ENCODE measurements around the gene OSTC. TPM values are rescaled to one million over a fixed set of nuclear protein-coding genes. Genes with fewer than 3 reads are reported as not detected.

OSTC gene
- total RNA-seq, 1 experiment from 2014 or later, result 179 TPM

- no peak for DNase-seq (ENCODE audit: low read depth)
These were observed 64.5 kb downstream of the OSTC start for GRCh38 chr4:108714880-108715279.

GRCh38 chr4:108716340-108716739 lies 65.9 kb downstream of the OSTC start:
- no peak for DNase-seq (ENCODE audit: low read depth)

- DNase-seq (ENCODE audit: low read depth), result no peak
These were observed 67.0 kb downstream of the OSTC start for GRCh38 chr4:108717386-108717785.

Other genes starting within 250 kb of the OSTC start
- gene RPL34, start 30.0 kb upstream of the OSTC start, total RNA-seq (2014; rRNA removed), result 477 and 561 TPM in 2 replicates
- 0.34 TPM in 1 of 2 replicates, not detected in the other for gene ETNPPL, start 112.5 kb downstream of the OSTC start, total RNA-seq (2014; rRNA removed)